Stomach (tissue), 9 donors: ENCODE measurements around the gene VWC2. TPM values are rescaled to one million over a fixed set of nuclear protein-coding genes. Genes with fewer than 3 reads are reported as not detected.

Source experiments
- DNase-seq, 2 donors: peaks; one replicate each; pipeline versions ENCODE4 v3.0.0 to v3.0.0-alpha.2; 2013 to 2019
- H3K27ac ChIP-seq, 5 donors: fragments of 200-600 bp in 4 of 5; sonication (generic) in 4 of 5; one replicate each; pipeline ENCODE4 v1.5.1; 2013 to 2019; ENCODE audit warnings: mild to moderate bottlenecking in 1 of 5, moderate library complexity in 1 of 5
- H3K27me3 ChIP-seq, 3 donors: fragments of 200-600 bp; sonication (generic); one replicate each; pipeline ENCODE4 v1.5.1; 2017 to 2019; ENCODE audit warnings: mixed run types in 1 of 3
- H3K36me3 ChIP-seq, 4 donors: fragments of 200-600 bp; sonication (generic); 1 replicate in 3 of 4; 2 replicates in 1 of 4; pipeline ENCODE4 v1.5.1; 2016 to 2019
- H3K4me1 ChIP-seq, 4 donors: fragments of 200-600 bp; sonication (generic); one replicate each; pipeline ENCODE4 v1.5.1; 2016 to 2019
- H3K4me3 ChIP-seq, 4 donors: fragments of 200-600 bp; sonication (generic) in 3 of 4; one replicate each; pipeline ENCODE4 v1.5.1; 2016 to 2019; ENCODE audit warnings: mild to moderate bottlenecking in 1 of 4
- H3K9me3 ChIP-seq, 4 donors: fragments of 200-600 bp; sonication (generic); one replicate each; pipeline ENCODE4 v1.5.1; 2016 to 2019
- EP300 ChIP-seq: sonication (generic); formaldehyde crosslinking; IDR thresholded peaks from one replicate; pipeline ENCODE4 v1.6.1; 2017; ENCODE audit warnings: antibody characterized with exemption
- POLR2A ChIP-seq, 4 donors: fragments of 450-650 bp; IDR thresholded peaks; one replicate each; pipeline ENCODE4 v1.6.1; 2016; ENCODE audit warnings: antibody characterized with exemption in 4 of 4, control low read depth in 2 of 4, mild to moderate bottlenecking in 1 of 4, moderate library complexity in 1 of 4
- POLR2AphosphoS5 ChIP-seq, 3 donors: sonication (generic); formaldehyde crosslinking; IDR thresholded peaks; one replicate each; pipeline ENCODE4 v1.6.1; 2016; ENCODE audit warnings: antibody characterized with exemption in 3 of 3
- whole genome bisulfite sequencing, 5 donors: extraction: QIAGEN DNeasy Blood & Tissue Kit in 3 of 5; methylation state at CpG; one replicate each; pipeline versions ENCODE4 v1.1.5 to v1.1.7; 2013 to 2018; 5-methylcytosine and 5-hydroxymethylcytosine counted together
- intact Hi-C: fragments of 100-400 bp; cut with DNase I; formaldehyde crosslinking; loops from one replicate; pipeline ENCODE4 v1.15.1; 2023; ENCODE audit warnings: low total_unique reads
- polyA plus RNA-seq, 3 donors: library from polyadenylated mRNA; stranded (reverse); fragments of 200-250 nt; gene quantifications; one replicate each; pipeline ENCODE4 v1.2.3, GENCODE V29; 2013
- total RNA-seq, 5 donors: library from RNA; depleted of rRNA; stranded (reverse); fragments of >200 nt; gene quantifications; one replicate each; pipeline versions ENCODE4 v1.1.0 to v1.2.3, GENCODE V29; 2014 to 2016
- TF ChIP-seq, protein P1 (sequence below), 7 experiments: fragments of 450-650 bp in 4 of 7; fragments of 200-600 bp in 3 of 7; sonication (generic) in 3 of 7; IDR thresholded peaks; one replicate each; pipeline ENCODE4 v1.5.1; 2016 to 2019; ENCODE audit warnings: antibody characterized with exemption in 7 of 7, control low read depth in 2 of 7, mild to moderate bottlenecking in 1 of 7
- donor health status: healthy with polysubstance abuse.
- donor health status: Bipolar disorder and iron deficiency.
- donor health status: healthy.

VWC2 gene
- total and polyA plus RNA-seq, 8 donors: under 0.01 to 0.45 (median 0.10) TPM; not detected in 4

DNA sequence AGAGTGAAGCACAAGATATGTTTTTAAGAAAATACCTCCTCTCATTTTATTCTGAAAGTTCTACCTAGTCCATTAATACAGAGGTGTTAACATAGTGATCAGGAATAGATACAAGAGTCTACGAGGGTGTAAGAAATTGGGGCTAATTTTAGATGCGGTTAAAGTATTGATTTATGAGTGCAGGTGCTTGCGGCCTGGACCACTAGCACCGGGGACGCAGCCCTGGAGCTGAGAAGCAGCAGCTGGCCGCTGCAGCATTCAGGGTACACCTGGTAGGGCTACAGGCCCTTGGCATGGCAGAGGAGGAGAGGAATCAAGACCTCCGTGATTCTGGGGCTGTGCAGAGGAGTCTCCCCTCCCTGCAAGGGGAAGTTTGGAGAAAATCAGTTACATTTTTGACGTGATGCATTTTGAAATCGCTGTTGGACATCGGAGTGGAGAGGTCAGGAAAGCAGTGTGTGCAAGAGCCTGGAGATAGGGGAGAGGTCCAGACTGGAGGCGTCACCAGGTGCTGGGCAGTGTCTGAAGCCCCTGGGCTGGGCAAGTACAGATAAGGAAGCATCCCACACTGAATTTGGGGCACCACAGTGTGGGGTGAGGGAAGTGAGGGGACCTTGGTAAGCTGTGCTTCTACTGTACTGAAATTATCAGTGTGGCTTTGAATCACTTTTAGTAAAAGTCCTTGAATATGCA lies 112.3 kb downstream of the VWC2 start:
- DNase-seq: no peak
- intact Hi-C loops: no loop called here

GRCh38 chr7:49892481-49892880 lies 119.0 kb downstream of the VWC2 start:
- no peak for TF ChIP-seq POLR2A (IDR thresholded peaks at IDR 0.05)
- no peak for TF ChIP-seq POLR2AphosphoS5 (IDR thresholded peaks at IDR 0.05)
- TF ChIP-seq EP300: no peak
- TF ChIP-seq, protein P1, sequence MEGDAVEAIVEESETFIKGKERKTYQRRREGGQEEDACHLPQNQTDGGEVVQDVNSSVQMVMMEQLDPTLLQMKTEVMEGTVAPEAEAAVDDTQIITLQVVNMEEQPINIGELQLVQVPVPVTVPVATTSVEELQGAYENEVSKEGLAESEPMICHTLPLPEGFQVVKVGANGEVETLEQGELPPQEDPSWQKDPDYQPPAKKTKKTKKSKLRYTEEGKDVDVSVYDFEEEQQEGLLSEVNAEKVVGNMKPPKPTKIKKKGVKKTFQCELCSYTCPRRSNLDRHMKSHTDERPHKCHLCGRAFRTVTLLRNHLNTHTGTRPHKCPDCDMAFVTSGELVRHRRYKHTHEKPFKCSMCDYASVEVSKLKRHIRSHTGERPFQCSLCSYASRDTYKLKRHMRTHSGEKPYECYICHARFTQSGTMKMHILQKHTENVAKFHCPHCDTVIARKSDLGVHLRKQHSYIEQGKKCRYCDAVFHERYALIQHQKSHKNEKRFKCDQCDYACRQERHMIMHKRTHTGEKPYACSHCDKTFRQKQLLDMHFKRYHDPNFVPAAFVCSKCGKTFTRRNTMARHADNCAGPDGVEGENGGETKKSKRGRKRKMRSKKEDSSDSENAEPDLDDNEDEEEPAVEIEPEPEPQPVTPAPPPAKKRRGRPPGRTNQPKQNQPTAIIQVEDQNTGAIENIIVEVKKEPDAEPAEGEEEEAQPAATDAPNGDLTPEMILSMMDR (IDR thresholded peaks at IDR 0.05): no peak
- Histone ChIP-seq H3K4me3 (no peak overlapping the region), H3K27me3 (no peaks in the 10 kb centered on the region), H3K9me3 (peaks cover 0 to 9% (median 0%) of the 10 kb centered on the region in 4 donors), H3K36me3 (no peaks in the 10 kb centered on the region), H3K27ac (no peak overlapping the region), H3K4me1 (no peaks in the 10 kb centered on the region)
- intact Hi-C loops: no loop called here
- 69 to 81% (median 76%) methylated on average over 2 of the region's 2 CpGs for WGBS, 5 donors
- DNase-seq: no peak

More for the DNA sequence above, 112.3 kb downstream of the VWC2 start:
- Histone ChIP-seq H3K4me3 (no peak overlapping the region), H3K9me3 (no peaks in the 10 kb centered on the region), H3K4me1 (no peaks in the 10 kb centered on the region), H3K36me3 (no peaks in the 10 kb centered on the region), H3K27ac (no peak overlapping the region), H3K27me3 (no peaks in the 10 kb centered on the region)
- WGBS, 5 donors: 70 to 80% (median 71%) methylated on average over 11 of the region's 11 CpGs
- TF ChIP-seq POLR2AphosphoS5 (IDR thresholded peaks at IDR 0.05) (no peak), POLR2A (IDR thresholded peaks at IDR 0.05) (no peak)
- TF ChIP-seq, protein P1 (IDR thresholded peaks at IDR 0.05): no peak

DNA sequence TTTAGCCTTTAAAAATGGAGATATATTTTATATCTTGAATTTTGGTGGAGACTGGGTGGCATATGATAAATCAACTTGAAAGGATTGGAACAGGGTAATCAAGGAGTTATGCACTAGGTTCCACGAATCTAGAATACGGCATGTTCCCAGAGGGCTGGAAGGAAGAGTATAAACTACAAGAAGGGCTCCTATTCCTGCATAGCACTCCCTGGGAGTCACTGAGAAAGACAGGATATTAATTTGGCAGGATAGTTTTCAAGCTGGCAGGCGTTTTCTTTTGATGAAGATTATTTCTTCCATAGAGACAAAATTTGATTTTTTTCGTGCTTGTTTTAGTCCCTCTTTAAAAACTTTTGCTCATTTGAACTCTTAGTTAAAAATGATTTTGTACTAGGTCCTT lies 119.7 kb downstream of the VWC2 start:
- Histone ChIP-seq H3K4me1 (no peaks in the 10 kb centered on the region), H3K27ac (no peak overlapping the region), H3K9me3 (peaks cover 0 to 9% (median 0%) of the 10 kb centered on the region in 4 donors), H3K36me3 (no peaks in the 10 kb centered on the region), H3K27me3 (no peaks in the 10 kb centered on the region), H3K4me3 (no peak overlapping the region)
- TF ChIP-seq POLR2AphosphoS5 (IDR thresholded peaks at IDR 0.05) (no peak), EP300 (no peak), POLR2A (IDR thresholded peaks at IDR 0.05) (no peak)
- TF ChIP-seq, protein P1 (IDR thresholded peaks at IDR 0.05): no peak
- DNase-seq: no peak
- intact Hi-C loops: no loop called here
- 51 to 74% (median 66%) methylated on average over 4 of the region's 4 CpGs for WGBS, 5 donors

GRCh38 chr7:49894543-49894942 lies 121.1 kb downstream of the VWC2 start:
- H3K4me3 ChIP-seq: no peak overlapping the region
- H3K4me1 ChIP-seq: no peaks in the 10 kb centered on the region
- H3K36me3 ChIP-seq: no peaks in the 10 kb centered on the region
- WGBS, 5 donors: 77 to 87% (median 81%) methylated on average over 4 of the region's 4 CpGs
- H3K9me3 ChIP-seq: peaks cover 0 to 9% (median 0%) of the 10 kb centered on the region in 4 donors
- no peaks in the 10 kb centered on the region for H3K27me3 ChIP-seq
- H3K27ac ChIP-seq: no peak overlapping the region
- no peak for DNase-seq
- intact Hi-C loops: no loop called here
- TF ChIP-seq POLR2A (IDR thresholded peaks at IDR 0.05) (no peak), EP300 (no peak), POLR2AphosphoS5 (IDR thresholded peaks at IDR 0.05) (no peak)
- TF ChIP-seq, protein P1 (IDR thresholded peaks at IDR 0.05): no peak
